ENCODE results near the gene RAB44. TPM values are rescaled to one million over a fixed set of nuclear protein-coding genes. Genes with fewer than 3 reads are reported as not detected.
A peak's percentile ranks its signal among the peaks of the same experiment; 100 is the strongest.

The RAB44 gene
- total RNA-seq, 2 experiments from 2014 or later = 0.05 TPM; not detected in 1

DNA sequence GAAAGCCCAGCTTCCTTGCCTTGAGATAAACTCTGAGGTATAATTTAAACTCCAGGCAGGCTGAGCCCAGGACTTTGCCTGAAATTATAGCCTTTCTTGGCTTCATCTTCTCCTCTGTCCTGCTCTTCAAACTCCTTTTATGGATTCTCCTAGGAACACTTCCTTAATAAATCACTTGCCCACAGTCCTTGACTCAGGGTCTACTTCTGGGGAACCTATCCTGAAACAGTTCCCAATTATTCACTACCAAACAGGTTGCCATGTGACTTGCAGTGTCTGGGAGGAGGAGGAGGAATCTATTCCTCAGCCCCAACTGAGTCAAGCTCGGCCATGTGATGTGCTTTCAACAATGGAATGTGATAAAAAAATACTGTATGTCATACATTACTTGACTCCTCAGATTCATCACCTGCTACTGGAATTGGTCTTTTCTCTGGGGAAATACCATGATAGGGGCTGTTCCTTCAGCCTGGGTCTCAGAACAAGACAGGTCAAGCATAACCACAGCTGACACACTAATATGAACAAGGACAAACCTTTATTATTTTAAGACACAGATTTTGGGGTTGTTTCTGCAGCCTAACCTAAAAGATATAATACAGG, 39.6 kb upstream of the RAB44 start:
- POLR2A ChIA-PET = no interaction called here
- DNase-seq (no peak), ATAC-seq (no peak)
- H3K27me3 Mint-ChIP-seq = peaks cover 15% of the 10 kb centered on the region
- no peaks in the 10 kb centered on the region for H3K9me3 Mint-ChIP-seq (ENCODE audit: low read depth)
- H3K4me3 Mint-ChIP-seq = no peak overlapping the region
- intact Hi-C loops (cut with DNase I, micrococcal nuclease) = no loop called here
- peaks cover 11% of the 10 kb centered on the region for H3K4me1 Mint-ChIP-seq
- CTCF ChIA-PET = no interaction called here
- no peak overlapping the region for H3K27ac Mint-ChIP-seq
- no peaks in the 10 kb centered on the region for H3K36me3 Mint-ChIP-seq (ENCODE audit: low read depth)

DNA sequence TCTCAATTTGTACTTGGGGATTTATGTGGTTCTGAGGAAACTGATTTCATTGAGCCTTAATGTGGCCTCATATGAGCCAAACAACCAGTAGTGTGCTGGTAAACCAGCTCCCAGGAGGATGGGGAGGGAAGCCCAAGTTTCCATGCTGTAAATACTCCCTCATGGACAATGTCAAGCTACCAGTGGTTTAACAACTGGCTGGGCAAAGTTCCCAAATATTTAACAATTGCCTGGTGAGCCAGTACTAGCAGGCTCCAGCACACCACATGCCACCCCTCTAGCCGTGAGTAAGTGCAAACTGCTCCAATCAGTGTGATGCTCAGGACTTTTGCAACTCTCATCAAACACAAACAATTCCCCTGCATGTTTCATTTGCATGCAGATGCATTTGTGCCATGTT, 38.4 kb upstream of the RAB44 start:
- H3K36me3 Mint-ChIP-seq (ENCODE audit: low read depth) = no peaks in the 10 kb centered on the region
- peaks cover 16% of the 10 kb centered on the region for H3K27me3 Mint-ChIP-seq
- no peaks in the 10 kb centered on the region for H3K9me3 Mint-ChIP-seq (ENCODE audit: low read depth)
- peaks cover 20% of the 10 kb centered on the region for H3K4me1 Mint-ChIP-seq
- no peak for DNase-seq
- no peak overlapping the region for H3K4me3 Mint-ChIP-seq
- ChIA-PET POLR2A (no interaction called here), CTCF (interaction anchor here (1.3 kb wide), 1 partner anchor 12 kb away, joined by 3 read pairs; no protein-coding TSS in a partner anchor)
- intact Hi-C loops (cut with DNase I, micrococcal nuclease) = no loop called here
- no peak overlapping the region for H3K27ac Mint-ChIP-seq
- no peak for ATAC-seq

DNA sequence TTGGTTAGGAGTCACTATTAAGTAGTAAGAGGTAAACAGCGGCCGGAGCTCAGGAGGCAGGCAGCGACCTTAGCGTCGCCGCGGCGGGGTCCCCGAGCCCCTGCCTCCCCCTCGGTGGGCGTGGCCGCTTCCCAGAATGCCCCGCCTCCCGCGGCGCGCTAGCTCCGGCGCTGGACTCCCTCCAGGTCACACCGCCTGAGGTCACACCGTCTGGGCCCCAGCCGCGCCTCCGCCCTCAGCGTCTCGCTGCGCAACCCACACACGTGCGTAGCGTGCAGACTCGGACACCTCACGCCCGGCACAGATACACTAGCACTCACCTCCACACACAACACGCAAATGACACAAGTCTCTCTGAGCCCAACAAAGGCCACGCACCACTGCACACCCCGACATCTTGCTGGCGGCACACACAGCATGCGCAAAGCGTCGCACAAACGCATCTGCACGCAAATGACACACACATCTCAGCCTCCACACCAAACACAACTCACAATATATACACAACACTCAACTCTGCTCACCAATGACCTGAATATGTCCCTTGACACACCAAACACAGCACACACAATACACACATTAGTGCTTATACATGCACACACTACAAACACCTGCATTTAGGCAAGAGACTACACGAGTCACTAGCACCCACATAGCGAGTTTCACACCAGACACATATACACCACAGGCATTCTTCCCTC, 36.7 kb upstream of the RAB44 start:
- Mint-ChIP-seq H3K27me3 (peaks cover 13% of the 10 kb centered on the region), H3K4me1 (peaks cover 21% of the 10 kb centered on the region), H3K4me3 (no peak overlapping the region), H3K27ac (no peak overlapping the region), H3K9me3 (ENCODE audit: low read depth) (no peaks in the 10 kb centered on the region), H3K36me3 (ENCODE audit: low read depth) (no peaks in the 10 kb centered on the region)
- ATAC-seq = no peak
- intact Hi-C loops (cut with DNase I, micrococcal nuclease) = no loop called here
- no peak for DNase-seq
- ChIA-PET POLR2A (interaction anchor here (0.6 kb wide), 1 partner anchor 23 kb away, joined by 4 read pairs; no protein-coding TSS in a partner anchor), CTCF (no interaction called here)

DNA sequence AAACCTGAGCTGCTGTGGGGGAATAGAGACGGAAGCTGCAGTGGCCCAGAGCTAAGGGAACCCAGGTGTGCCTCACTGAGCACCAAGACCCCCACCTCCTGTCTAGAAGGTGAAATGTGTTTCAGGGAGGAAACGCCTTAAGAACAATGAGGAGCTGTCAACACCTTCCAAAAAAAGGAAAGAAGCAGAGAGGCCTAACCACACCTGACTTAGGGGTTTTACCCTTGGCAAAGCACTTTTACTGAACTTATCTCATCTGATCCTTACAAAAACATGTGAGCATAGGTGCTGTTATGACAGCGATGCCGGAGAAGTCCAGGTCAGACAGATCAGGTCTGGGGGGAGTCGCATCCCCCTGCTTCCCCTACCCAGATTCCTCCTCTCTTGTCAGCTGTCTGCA, 35.2 kb upstream of the RAB44 start:
- H3K36me3 Mint-ChIP-seq (ENCODE audit: low read depth) = no peaks in the 10 kb centered on the region
- H3K4me1 Mint-ChIP-seq = peaks cover 21% of the 10 kb centered on the region
- DNase-seq (no peak), ATAC-seq (peak; percentile 51)
- no peak overlapping the region for H3K27ac Mint-ChIP-seq
- CTCF ChIA-PET = interaction anchor here (0.5 to 3.0 kb wide), 6 partner anchors 17 to 134 kb away, joined by 3 to 9 read pairs (median 4); partner anchors contain the start of gene CDKN1A
- peaks cover 8% of the 10 kb centered on the region for H3K27me3 Mint-ChIP-seq
- H3K4me3 Mint-ChIP-seq = no peak overlapping the region
- POLR2A ChIA-PET = no interaction called here
- intact Hi-C loops (cut with DNase I, micrococcal nuclease) = no loop called here
- H3K9me3 Mint-ChIP-seq (ENCODE audit: low read depth) = no peaks in the 10 kb centered on the region

DNA sequence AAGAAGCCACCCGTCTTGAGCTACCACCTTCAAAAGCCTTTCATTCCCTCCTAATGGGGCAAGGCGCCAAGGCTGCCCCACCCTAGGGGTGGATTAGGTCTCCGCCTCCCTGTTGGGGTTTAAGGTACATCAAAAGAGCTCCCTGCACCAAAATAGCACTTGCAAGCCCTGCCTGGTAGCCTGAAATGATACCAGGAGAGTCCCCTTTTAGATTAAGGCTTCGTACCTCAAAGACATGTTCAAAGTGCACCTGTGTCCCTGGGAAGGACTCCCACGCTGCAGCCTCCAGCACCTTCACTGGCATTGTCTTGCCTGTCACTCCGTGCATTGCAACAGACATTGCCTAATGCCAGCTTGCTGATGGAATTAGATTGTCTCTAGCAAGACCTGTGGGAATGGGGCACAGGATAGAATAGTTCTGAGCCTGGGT, 34.8 kb upstream of the RAB44 start:
- intact Hi-C loops (cut with DNase I, micrococcal nuclease) = no loop called here
- peaks cover 8% of the 10 kb centered on the region for H3K27me3 Mint-ChIP-seq
- peak; percentile 18 for ATAC-seq
- no peak for DNase-seq
- peaks cover 21% of the 10 kb centered on the region for H3K4me1 Mint-ChIP-seq
- H3K4me3 Mint-ChIP-seq = no peak overlapping the region
- H3K36me3 Mint-ChIP-seq (ENCODE audit: low read depth) = no peaks in the 10 kb centered on the region
- POLR2A ChIA-PET = no interaction called here
- H3K27ac Mint-ChIP-seq = no peak overlapping the region
- CTCF ChIA-PET = interaction anchor here (0.9 to 3.0 kb wide), 5 partner anchors 16 to 133 kb away, joined by 3 to 9 read pairs (median 4); partner anchors contain the start of gene CDKN1A
- no peaks in the 10 kb centered on the region for H3K9me3 Mint-ChIP-seq (ENCODE audit: low read depth)

DNA sequence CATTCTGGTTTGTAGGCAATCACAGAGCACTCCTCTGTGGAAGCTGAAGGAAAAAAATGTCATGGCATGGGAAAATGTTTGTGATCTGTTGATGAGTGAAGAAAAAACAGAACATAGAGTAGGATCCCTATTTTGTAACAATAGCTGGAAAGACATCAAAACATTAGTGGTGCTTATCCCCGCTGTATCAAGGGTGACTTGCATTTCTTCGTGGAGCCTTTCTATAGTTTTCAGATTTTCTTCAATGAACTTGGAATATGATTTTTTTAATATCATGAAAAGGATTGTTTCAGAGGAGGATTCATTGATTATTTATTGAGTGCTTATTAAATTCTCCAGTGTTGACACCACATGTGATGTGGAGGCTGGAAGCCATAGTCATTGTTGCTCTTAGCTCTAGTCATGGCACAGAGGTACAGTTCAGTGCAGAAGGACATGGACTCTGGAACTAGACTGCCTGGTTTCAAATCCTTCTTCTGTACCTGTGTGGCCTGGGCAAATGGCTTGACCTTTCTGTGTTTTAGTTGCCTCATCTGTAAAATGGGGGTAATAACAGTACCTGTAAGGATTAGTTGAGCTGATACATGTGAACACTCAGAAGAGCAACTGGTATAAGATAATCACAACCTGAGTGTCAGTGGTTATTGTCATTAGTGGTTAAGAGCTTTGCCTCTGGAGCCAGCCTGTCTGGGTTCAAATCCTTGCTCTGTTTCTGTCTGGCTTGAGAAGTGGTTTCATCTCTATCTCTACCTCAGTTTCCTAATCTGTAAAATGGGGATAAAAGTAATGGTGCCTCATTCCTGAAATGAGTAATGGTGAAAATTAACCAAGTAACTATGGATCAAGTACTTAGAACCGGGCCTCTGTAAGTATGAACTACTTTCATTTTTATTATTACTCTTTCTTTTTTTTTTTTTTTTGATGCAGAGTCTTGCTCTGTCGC, 33.9 kb upstream of the RAB44 start:
- Mint-ChIP-seq H3K36me3 (ENCODE audit: low read depth) (no peaks in the 10 kb centered on the region), H3K27me3 (peaks cover 8% of the 10 kb centered on the region), H3K4me1 (peaks cover 21% of the 10 kb centered on the region), H3K27ac (no peak overlapping the region), H3K9me3 (ENCODE audit: low read depth) (no peaks in the 10 kb centered on the region), H3K4me3 (no peak overlapping the region)
- DNase-seq = no peak
- ChIA-PET CTCF (interaction anchor here (1.2 to 3.0 kb wide), 2 partner anchors 49 to 95 kb away, joined by 4 to 9 read pairs; no protein-coding TSS in a partner anchor), POLR2A (no interaction called here)
- intact Hi-C loops (cut with DNase I, micrococcal nuclease) = no loop called here
- peak; percentile 36 for ATAC-seq

DNA sequence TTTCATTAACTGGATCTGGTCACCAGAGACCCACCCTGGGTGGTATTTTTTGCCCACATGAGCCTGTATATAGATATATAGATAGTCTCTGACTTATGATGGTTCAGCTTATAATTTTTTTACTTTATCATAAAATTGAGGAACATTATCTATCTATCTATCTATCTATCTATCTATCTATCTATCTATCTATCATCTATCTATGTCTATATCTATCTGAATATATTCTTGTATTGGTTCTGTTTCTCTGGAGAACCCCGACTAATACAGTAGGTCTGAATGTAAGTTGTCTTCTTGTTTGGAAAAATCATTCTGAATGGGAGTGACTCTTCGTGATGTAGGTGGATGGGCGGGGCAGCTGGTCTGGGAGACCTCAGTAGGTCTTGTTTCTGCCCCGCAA, 32.4 kb upstream of the RAB44 start:
- no peaks in the 10 kb centered on the region for H3K9me3 Mint-ChIP-seq (ENCODE audit: low read depth)
- H3K27ac Mint-ChIP-seq = no peak overlapping the region
- H3K4me1 Mint-ChIP-seq = peaks cover 21% of the 10 kb centered on the region
- ChIA-PET POLR2A (no interaction called here), CTCF (interaction anchor here (1.1 to 3.0 kb wide), 2 partner anchors 50 to 101 kb away, joined by 3 to 9 read pairs; no protein-coding TSS in a partner anchor)
- ATAC-seq (no peak), DNase-seq (no peak)
- H3K27me3 Mint-ChIP-seq = peaks cover 3% of the 10 kb centered on the region
- no peak overlapping the region for H3K4me3 Mint-ChIP-seq
- H3K36me3 Mint-ChIP-seq (ENCODE audit: low read depth) = no peaks in the 10 kb centered on the region
- intact Hi-C loops (cut with DNase I, micrococcal nuclease) = no loop called here

DNA sequence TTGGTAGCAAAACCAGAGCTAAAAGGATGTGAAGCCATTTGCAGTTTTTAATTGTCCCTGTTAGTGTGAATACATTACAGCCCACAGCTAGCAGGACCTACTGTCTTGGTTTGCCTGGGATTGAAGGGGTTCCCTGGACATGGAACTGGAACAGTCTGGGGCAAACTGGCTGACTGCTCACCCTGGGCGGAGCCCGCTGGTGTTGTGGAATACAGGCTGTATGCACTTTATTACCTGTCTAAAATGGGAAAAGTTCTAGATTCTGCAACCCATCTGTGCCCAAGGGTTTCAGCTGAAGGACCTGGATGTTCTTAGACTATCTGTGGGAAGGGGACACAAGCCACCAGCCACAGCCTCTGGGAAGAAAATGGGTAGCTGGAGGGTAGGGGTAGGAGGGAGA, 31.3 kb upstream of the RAB44 start:
- Mint-ChIP-seq H3K27me3 (peaks cover 3% of the 10 kb centered on the region), H3K4me1 (peaks cover 21% of the 10 kb centered on the region), H3K9me3 (ENCODE audit: low read depth) (no peaks in the 10 kb centered on the region), H3K27ac (no peak overlapping the region), H3K4me3 (no peak overlapping the region), H3K36me3 (ENCODE audit: low read depth) (no peaks in the 10 kb centered on the region)
- ATAC-seq = no peak
- POLR2A ChIA-PET = no interaction called here
- DNase-seq = no peak
- intact Hi-C loops (cut with DNase I, micrococcal nuclease) = no loop called here
- CTCF ChIA-PET = interaction anchor here (0.6 kb wide), 1 partner anchor 289 kb away, joined by 3 read pairs; no protein-coding TSS in a partner anchor

DNA sequence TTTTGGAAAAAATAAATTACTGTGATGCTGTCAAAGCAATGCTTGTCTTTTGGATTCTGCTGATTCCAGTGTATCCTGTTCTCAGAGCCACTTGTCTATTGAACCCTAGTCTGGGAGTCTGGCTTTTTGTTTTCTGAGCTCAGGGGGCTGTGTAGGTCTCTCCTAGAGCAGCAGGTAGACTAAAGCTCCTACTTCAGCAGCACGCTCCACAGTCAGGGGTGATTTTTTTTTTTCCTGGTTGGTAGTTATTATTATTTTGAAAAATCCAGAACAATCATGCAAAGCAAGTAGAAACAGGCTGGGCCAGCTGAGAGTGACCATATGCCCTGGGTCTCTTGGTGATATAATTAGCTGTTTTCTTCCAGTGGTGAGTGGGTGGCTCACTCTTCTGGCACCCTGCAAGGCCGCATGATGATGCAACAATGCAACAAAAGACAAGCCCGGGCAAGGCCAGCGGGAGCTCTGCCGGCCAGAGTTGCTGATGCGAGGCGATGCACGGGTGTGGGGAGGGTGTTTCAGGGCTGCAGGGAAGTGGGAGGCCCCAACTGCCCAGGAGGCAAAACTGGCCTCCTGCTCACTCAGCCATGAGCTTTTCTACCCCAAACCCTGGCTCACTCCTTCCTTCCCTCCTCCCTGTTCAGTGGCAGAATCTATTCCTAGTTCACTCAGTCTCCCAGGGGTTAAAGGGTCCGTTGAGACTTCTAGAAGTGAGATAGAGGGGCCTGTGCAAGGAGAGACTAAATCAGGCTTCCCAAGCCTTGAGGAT, 30.6 kb upstream of the RAB44 start:
- Mint-ChIP-seq H3K4me1 (peaks cover 21% of the 10 kb centered on the region), H3K9me3 (ENCODE audit: low read depth) (no peaks in the 10 kb centered on the region), H3K27me3 (peaks cover 3% of the 10 kb centered on the region), H3K27ac (no peak overlapping the region), H3K4me3 (no peak overlapping the region), H3K36me3 (ENCODE audit: low read depth) (no peaks in the 10 kb centered on the region)
- DNase-seq = no peak
- ChIA-PET POLR2A (interaction anchor here (0.5 kb wide), 1 partner anchor 24 kb away, joined by 3 read pairs; no protein-coding TSS in a partner anchor), CTCF (interaction anchor here (0.6 kb wide), 1 partner anchor 288 kb away, joined by 3 read pairs; no protein-coding TSS in a partner anchor)
- no peak for ATAC-seq
- intact Hi-C loops (cut with DNase I, micrococcal nuclease) = no loop called here

DNA sequence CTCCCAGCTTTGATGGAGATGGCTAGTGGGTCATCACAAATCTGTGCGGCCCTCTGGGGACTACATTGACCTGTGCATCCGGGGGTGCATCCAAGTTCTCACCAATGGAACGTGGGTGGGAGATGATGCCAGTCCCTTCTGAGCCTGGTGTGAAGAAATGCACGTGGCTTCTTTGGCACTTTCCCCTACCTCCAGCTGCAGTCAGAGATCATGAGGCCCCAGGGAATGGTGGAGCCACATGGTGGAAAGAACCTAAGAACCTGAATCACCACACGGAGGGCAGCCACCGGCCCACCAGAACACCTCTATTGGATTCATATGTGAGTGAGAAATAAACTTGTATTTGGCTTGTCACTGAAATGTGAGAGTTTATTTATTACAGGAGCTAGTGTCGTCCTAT, 29.0 kb upstream of the RAB44 start:
- no peak for ATAC-seq
- DNase-seq = no peak
- POLR2A ChIA-PET = interaction anchor here (0.6 kb wide), 1 partner anchor 43 kb away, joined by 4 read pairs; no protein-coding TSS in a partner anchor
- Mint-ChIP-seq H3K36me3 (ENCODE audit: low read depth) (no peaks in the 10 kb centered on the region), H3K4me3 (no peak overlapping the region), H3K27me3 (no peaks in the 10 kb centered on the region), H3K27ac (no peak overlapping the region), H3K4me1 (peaks cover 6% of the 10 kb centered on the region), H3K9me3 (ENCODE audit: low read depth) (no peaks in the 10 kb centered on the region)
- CTCF ChIA-PET = no interaction called here
- intact Hi-C loops (cut with DNase I, micrococcal nuclease) = no loop called here

DNA sequence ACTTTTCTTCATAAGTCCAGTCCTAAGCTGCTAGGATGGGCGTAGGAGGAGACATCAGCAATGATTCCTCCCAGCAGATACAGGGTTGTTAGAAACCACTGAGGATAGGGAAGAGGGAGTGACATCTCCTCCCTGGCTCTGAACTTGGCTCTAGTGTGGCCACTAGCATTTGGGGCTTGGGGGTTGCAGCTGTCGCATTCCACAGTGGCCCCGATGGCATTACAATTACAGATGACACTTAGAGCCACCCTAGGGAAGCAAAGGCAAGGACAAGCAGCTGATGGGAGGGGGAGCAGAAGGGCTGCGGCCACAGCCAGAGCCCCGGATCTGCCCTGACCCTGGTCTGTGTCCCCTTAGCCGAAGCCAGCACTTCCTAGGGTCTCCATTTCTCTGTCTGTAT, 28.6 kb upstream of the RAB44 start:
- ChIA-PET CTCF (interaction anchor here (1.0 kb wide), 1 partner anchor 61 kb away, joined by 3 read pairs; no protein-coding TSS in a partner anchor), POLR2A (no interaction called here)
- no peaks in the 10 kb centered on the region for H3K9me3 Mint-ChIP-seq (ENCODE audit: low read depth)
- H3K27me3 Mint-ChIP-seq = no peaks in the 10 kb centered on the region
- H3K4me3 Mint-ChIP-seq = no peak overlapping the region
- no peaks in the 10 kb centered on the region for H3K36me3 Mint-ChIP-seq (ENCODE audit: low read depth)
- no peak overlapping the region for H3K27ac Mint-ChIP-seq
- DNase-seq (no peak), ATAC-seq (no peak)
- intact Hi-C loops (cut with DNase I, micrococcal nuclease) = no loop called here
- peaks cover 3% of the 10 kb centered on the region for H3K4me1 Mint-ChIP-seq
